Measurements from ENCODE around the gene CTDSPL. TPM values are rescaled to one million over a fixed set of nuclear protein-coding genes. Genes with fewer than 3 reads are reported as not detected.

Gene CTDSPL
- total and polyA plus RNA-seq, 4 donors = 8.4 to 17.2 (median 14.2) TPM

- no peak for DNase-seq (ENCODE audit: low spot score)
- Histone ChIP-seq H3K9ac (ENCODE audit: low read depth in 1 of 2, low read length in 2 of 2) (no peak overlapping the region), H3K27me3 (ENCODE audit: control insufficient read depth in 4 of 4, insufficient read depth in 4 of 4, low read length in 3 of 4) (no peaks in the 10 kb centered on the region), H3K36me3 (ENCODE audit: control insufficient read depth in 4 of 4, insufficient read depth in 3 of 4, low read depth in 1 of 4, low read length in 3 of 4) (no peaks in the 10 kb centered on the region), H3K4me3 (ENCODE audit: low read depth in 1 of 3, low read length in 3 of 3) (no peak overlapping the region), H3K9me3 (ENCODE audit: control insufficient read depth in 4 of 4, low read length in 3 of 4) (no peaks in the 10 kb centered on the region), H3K4me1 (ENCODE audit: control insufficient read depth in 4 of 4, insufficient read depth in 4 of 4, low read length in 3 of 4) (peaks cover 2 to 16% (median 13%) of the 10 kb centered on the region in 4 donors), H3K27ac (ENCODE audit: low read depth in 1 of 2, low read length in 2 of 2) (no peak overlapping the region)
- no peak for TF ChIP-seq HNF4G (IDR thresholded peaks at IDR 0.05)
- TF ChIP-seq, protein P1, sequence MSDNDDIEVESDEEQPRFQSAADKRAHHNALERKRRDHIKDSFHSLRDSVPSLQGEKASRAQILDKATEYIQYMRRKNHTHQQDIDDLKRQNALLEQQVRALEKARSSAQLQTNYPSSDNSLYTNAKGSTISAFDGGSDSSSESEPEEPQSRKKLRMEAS (IDR thresholded peaks at IDR 0.05) = no peak
- TF ChIP-seq SP1 (IDR thresholded peaks at IDR 0.05) = no peak
- TF ChIP-seq RXRA (IDR thresholded peaks at IDR 0.05) = no peak
- TF ChIP-seq EGR1 (IDR thresholded peaks at IDR 0.05; ENCODE audit: low read depth in 2 of 2) = no peak
- no peak for TF ChIP-seq FOXA1 (IDR thresholded peaks at IDR 0.05)
- TF ChIP-seq YY1 (IDR thresholded peaks at IDR 0.05) = no peak
- no peak for TF ChIP-seq HNF4A (conservative IDR thresholded peaks at IDR 0.05)
- TF ChIP-seq, protein P2, sequence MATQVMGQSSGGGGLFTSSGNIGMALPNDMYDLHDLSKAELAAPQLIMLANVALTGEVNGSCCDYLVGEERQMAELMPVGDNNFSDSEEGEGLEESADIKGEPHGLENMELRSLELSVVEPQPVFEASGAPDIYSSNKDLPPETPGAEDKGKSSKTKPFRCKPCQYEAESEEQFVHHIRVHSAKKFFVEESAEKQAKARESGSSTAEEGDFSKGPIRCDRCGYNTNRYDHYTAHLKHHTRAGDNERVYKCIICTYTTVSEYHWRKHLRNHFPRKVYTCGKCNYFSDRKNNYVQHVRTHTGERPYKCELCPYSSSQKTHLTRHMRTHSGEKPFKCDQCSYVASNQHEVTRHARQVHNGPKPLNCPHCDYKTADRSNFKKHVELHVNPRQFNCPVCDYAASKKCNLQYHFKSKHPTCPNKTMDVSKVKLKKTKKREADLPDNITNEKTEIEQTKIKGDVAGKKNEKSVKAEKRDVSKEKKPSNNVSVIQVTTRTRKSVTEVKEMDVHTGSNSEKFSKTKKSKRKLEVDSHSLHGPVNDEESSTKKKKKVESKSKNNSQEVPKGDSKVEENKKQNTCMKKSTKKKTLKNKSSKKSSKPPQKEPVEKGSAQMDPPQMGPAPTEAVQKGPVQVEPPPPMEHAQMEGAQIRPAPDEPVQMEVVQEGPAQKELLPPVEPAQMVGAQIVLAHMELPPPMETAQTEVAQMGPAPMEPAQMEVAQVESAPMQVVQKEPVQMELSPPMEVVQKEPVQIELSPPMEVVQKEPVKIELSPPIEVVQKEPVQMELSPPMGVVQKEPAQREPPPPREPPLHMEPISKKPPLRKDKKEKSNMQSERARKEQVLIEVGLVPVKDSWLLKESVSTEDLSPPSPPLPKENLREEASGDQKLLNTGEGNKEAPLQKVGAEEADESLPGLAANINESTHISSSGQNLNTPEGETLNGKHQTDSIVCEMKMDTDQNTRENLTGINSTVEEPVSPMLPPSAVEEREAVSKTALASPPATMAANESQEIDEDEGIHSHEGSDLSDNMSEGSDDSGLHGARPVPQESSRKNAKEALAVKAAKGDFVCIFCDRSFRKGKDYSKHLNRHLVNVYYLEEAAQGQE (IDR thresholded peaks at IDR 0.05) = no peak
- TF ChIP-seq TAF1 (conservative IDR thresholded peaks at IDR 0.05) = no peak
- no peak for TF ChIP-seq JUND (IDR thresholded peaks at IDR 0.05)
- TF ChIP-seq, protein P3, sequence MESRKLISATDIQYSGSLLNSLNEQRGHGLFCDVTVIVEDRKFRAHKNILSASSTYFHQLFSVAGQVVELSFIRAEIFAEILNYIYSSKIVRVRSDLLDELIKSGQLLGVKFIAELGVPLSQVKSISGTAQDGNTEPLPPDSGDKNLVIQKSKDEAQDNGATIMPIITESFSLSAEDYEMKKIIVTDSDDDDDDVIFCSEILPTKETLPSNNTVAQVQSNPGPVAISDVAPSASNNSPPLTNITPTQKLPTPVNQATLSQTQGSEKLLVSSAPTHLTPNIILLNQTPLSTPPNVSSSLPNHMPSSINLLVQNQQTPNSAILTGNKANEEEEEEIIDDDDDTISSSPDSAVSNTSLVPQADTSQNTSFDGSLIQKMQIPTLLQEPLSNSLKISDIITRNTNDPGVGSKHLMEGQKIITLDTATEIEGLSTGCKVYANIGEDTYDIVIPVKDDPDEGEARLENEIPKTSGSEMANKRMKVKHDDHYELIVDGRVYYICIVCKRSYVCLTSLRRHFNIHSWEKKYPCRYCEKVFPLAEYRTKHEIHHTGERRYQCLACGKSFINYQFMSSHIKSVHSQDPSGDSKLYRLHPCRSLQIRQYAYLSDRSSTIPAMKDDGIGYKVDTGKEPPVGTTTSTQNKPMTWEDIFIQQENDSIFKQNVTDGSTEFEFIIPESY (IDR thresholded peaks at IDR 0.05) = no peak
- no peak for TF ChIP-seq RAD21 (IDR thresholded peaks at IDR 0.05)
- TF ChIP-seq NR2F2 (IDR thresholded peaks at IDR 0.05) = no peak
- no peak for TF ChIP-seq ATF3 (IDR thresholded peaks at IDR 0.05)
- TF ChIP-seq FOXA2 (IDR thresholded peaks at IDR 0.05) = no peak
- TF ChIP-seq CTCF (IDR thresholded peaks at IDR 0.05; ENCODE audit: low read depth, low read length, missing input control) = no peak
- WGBS = 93% methylated on average over 1 of the region's 1 CpG
Measured at GRCh38 chr3:37852097-37852496, 9.6 kb upstream of the CTDSPL start.

GRCh38 chr3:37852771-37853170 lies 8.9 kb upstream of the CTDSPL start:
- no peak for DNase-seq (ENCODE audit: low spot score)
- 100% methylated on average over 1 of the region's 1 CpG for WGBS
- H3K27ac ChIP-seq (ENCODE audit: low read depth in 1 of 2, low read length in 2 of 2) = no peak overlapping the region
- peaks cover 2 to 19% (median 15%) of the 10 kb centered on the region in 4 donors for H3K4me1 ChIP-seq (ENCODE audit: control insufficient read depth in 4 of 4, insufficient read depth in 4 of 4, low read length in 3 of 4)
- H3K4me3 ChIP-seq (ENCODE audit: low read depth in 1 of 3, low read length in 3 of 3) = no peak overlapping the region
- no peaks in the 10 kb centered on the region for H3K27me3 ChIP-seq (ENCODE audit: control insufficient read depth in 4 of 4, insufficient read depth in 4 of 4, low read length in 3 of 4)
- H3K9me3 ChIP-seq (ENCODE audit: control insufficient read depth in 4 of 4, low read length in 3 of 4) = no peaks in the 10 kb centered on the region
- no peak overlapping the region for H3K9ac ChIP-seq (ENCODE audit: low read depth in 1 of 2, low read length in 2 of 2)
- H3K36me3 ChIP-seq (ENCODE audit: control insufficient read depth in 4 of 4, insufficient read depth in 3 of 4, low read depth in 1 of 4, low read length in 3 of 4) = no peaks in the 10 kb centered on the region
- TF ChIP-seq HNF4A (conservative IDR thresholded peaks at IDR 0.05) (no peak), HNF4G (IDR thresholded peaks at IDR 0.05) (no peak), YY1 (IDR thresholded peaks at IDR 0.05) (no peak), FOXA2 (IDR thresholded peaks at IDR 0.05) (no peak)
- TF ChIP-seq, protein P1 (IDR thresholded peaks at IDR 0.05) = no peak
- TF ChIP-seq, protein P2 (IDR thresholded peaks at IDR 0.05) = no peak
- TF ChIP-seq, protein P3 (IDR thresholded peaks at IDR 0.05) = no peak
